GM18520 (cell line): Measurements from ENCODE around the gene SERTAD3.
"Not testable (repeated sequence)": the region's sequence is repeated elsewhere in the genome, so short reads cannot be mapped to it uniquely, and the experiment has no call there.

ENCODE experiments used
- ATAC-seq: cut with Tn5 transposase; IDR thresholded peaks from one replicate; pipeline ENCODE4 v1.9.1; 2021; ENCODE audit not compliant: unreplicated experiment

SERTAD3 gene

GRCh38 chr19:40444000-40444824 is at the start of gene SERTAD3:
Gene SERTAD3 (minus strand): TSS chr19:40444335. CDS start chr19:40442080, 2,255 bp downstream.
- ATAC-seq: peak; percentile 54

GRCh38 chr19:40493778-40494177 is 49.6 kb upstream of the SERTAD3 start:
- ATAC-seq: no peak

GRCh38 chr19:40492274-40492673 is 48.1 kb upstream of the SERTAD3 start:
- no peak for ATAC-seq

- ATAC-seq: no peak
Measured at GRCh38 chr19:40489882-40490230, 45.7 kb upstream of the SERTAD3 start.

GRCh38 chr19:40486017-40486416 is 41.9 kb upstream of the SERTAD3 start:
- ATAC-seq: no peak

GRCh38 chr19:40475878-40476644 is 31.9 kb upstream of the SERTAD3 start:
- ATAC-seq: not testable (repeated sequence)

- no peak for ATAC-seq
Measured at GRCh38 chr19:40474737-40475136, 30.6 kb upstream of the SERTAD3 start.

- ATAC-seq: no peak
Measured at GRCh38 chr19:40472516-40472915, 28.4 kb upstream of the SERTAD3 start.

- ATAC-seq: no peak
Measured at GRCh38 chr19:40471111-40471510, 27.0 kb upstream of the SERTAD3 start.

GRCh38 chr19:40469011-40469410 is 24.9 kb upstream of the SERTAD3 start:
- no peak for ATAC-seq

GRCh38 chr19:40466985-40467734 is 23.0 kb upstream of the SERTAD3 start, which contains the start of gene SPTBN4:
Gene SPTBN4 (plus strand): TSS chr19:40467001. CDS start chr19:40472622, 5,621 bp downstream.
- no peak for ATAC-seq

- peak; percentile 34 for ATAC-seq
Measured at GRCh38 chr19:40466219-40466984, 22.3 kb upstream of the SERTAD3 start.

- ATAC-seq: peak; percentile 84
Measured at GRCh38 chr19:40465557-40466218, 21.6 kb upstream of the SERTAD3 start, which contains the start of gene BLVRB. Gene BLVRB (minus strand): TSS chr19:40465745. CDS start chr19:40465688, 57 bp downstream.

GRCh38 chr19:40465025-40465556 is 21.0 kb upstream of the SERTAD3 start:
- ATAC-seq: no peak

- no peak for ATAC-seq
Measured at GRCh38 chr19:40464059-40465024, 20.2 kb upstream of the SERTAD3 start.

GRCh38 chr19:40463587-40464037 is 19.5 kb upstream of the SERTAD3 start:
- not testable (repeated sequence) for ATAC-seq

GRCh38 chr19:40461669-40462221 is 17.6 kb upstream of the SERTAD3 start:
- no peak for ATAC-seq

GRCh38 chr19:40460185-40460584 is 16.1 kb upstream of the SERTAD3 start:
- no peak for ATAC-seq
